ENCODE data around the gene UNKL. TPM values are rescaled to one million over a fixed set of nuclear protein-coding genes. Genes with fewer than 3 reads are reported as not detected.

The UNKL gene
- total and polyA plus RNA-seq, 2 donors (not counting 1 experiment from before 2014, with no cell fraction given) = 53.9 to 178 TPM

DNA sequence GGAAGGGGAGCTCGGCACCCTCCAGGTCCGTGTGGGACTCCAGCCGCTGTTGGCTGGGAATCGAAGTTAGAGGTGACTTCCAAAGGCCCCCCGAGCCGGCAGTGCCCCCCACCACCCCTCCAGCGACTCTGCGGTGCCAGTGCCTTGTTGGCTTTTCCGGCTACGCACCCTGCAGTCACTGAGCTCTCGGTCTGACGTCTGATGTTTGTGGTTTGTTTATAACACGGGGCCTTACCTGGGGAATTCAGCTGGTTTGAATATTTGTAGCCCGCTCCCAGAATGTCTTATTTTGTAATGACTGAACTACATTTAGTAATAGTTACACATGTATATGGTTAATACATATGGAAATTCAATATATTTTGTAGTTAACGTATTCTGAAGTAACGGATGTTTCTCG, 88.1 kb downstream of the UNKL start:
- DNase-seq (peak; percentile 62), ATAC-seq (ENCODE audit: low read depth) (peak; percentile 66)
- 96% methylated on average over 7 of the region's 17 CpGs for WGBS (ENCODE audit: insufficient coverage)
- Histone ChIP-seq H2AFZ (ENCODE audit: insufficient read depth, low read depth, low read length, poor library complexity, severe bottlenecking) (no peak overlapping the region), H3K4me3 (ENCODE audit: control extremely low read depth in 1 of 5, extremely low read depth in 1 of 5, insufficient read depth in 1 of 5, low read depth in 2 of 5, low read length in 4 of 5) (peak overlapping the region in 2 of 5 experiments; percentile 11 to 23), H3K27me3 (replicated peaks in 1 of 4; ENCODE audit: control extremely low read depth in 1 of 4, control insufficient read depth in 3 of 4, insufficient read depth in 4 of 4, low read length in 3 of 4) (peaks cover 0 to 8% (median 2%) of the 10 kb centered on the region in 4 experiments), H3K36me3 (replicated peaks in 1 of 2; ENCODE audit: control extremely low read depth in 1 of 2, control insufficient read depth in 1 of 2, extremely low read depth in 1 of 2, insufficient read depth in 2 of 2, low read length in 1 of 2) (peaks cover 0 to 34% of the 10 kb centered on the region in 2 experiments), H3K4me1 (ENCODE audit: control insufficient read depth in 2 of 2, insufficient read depth in 2 of 2, low read length in 2 of 2) (peaks cover 6 to 38% of the 10 kb centered on the region in 2 donors), H3K4me2 (replicated peaks; ENCODE audit: low read depth, low read length, poor library complexity, severe bottlenecking) (peak overlapping the region; percentile 54), H4K20me1 (ENCODE audit: control insufficient read depth, insufficient read depth, low read length, poor library complexity, severe bottlenecking) (peaks cover 32% of the 10 kb centered on the region), H3K9ac (ENCODE audit: low read length) (no peak overlapping the region), H3K79me2 (ENCODE audit: control insufficient read depth, insufficient read depth, low read length) (no peaks in the 10 kb centered on the region), H3K9me3 (ENCODE audit: control extremely low read depth in 1 of 3, control insufficient read depth in 2 of 3, insufficient read depth in 1 of 3, low read length in 2 of 3) (peaks cover 0 to 14% (median 3%) of the 10 kb centered on the region in 3 donors), H3K27ac (ENCODE audit: low read length in 2 of 2) (peak overlapping the region; percentile 82 to 84)
- Mint-ChIP-seq H3K4me1 (peaks cover 8% of the 10 kb centered on the region), H3K27ac (peak overlapping the region; percentile 76), H3K27me3 (no peaks in the 10 kb centered on the region), H3K4me3 (peak overlapping the region; percentile 53), H3K9me3 (ENCODE audit: insufficient read depth) (no peaks in the 10 kb centered on the region)
- intact Hi-C loops (cut with micrococcal nuclease) = no loop called here
- TF ChIP-seq, protein P1, sequence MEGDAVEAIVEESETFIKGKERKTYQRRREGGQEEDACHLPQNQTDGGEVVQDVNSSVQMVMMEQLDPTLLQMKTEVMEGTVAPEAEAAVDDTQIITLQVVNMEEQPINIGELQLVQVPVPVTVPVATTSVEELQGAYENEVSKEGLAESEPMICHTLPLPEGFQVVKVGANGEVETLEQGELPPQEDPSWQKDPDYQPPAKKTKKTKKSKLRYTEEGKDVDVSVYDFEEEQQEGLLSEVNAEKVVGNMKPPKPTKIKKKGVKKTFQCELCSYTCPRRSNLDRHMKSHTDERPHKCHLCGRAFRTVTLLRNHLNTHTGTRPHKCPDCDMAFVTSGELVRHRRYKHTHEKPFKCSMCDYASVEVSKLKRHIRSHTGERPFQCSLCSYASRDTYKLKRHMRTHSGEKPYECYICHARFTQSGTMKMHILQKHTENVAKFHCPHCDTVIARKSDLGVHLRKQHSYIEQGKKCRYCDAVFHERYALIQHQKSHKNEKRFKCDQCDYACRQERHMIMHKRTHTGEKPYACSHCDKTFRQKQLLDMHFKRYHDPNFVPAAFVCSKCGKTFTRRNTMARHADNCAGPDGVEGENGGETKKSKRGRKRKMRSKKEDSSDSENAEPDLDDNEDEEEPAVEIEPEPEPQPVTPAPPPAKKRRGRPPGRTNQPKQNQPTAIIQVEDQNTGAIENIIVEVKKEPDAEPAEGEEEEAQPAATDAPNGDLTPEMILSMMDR (IDR thresholded peaks at IDR 0.05) = no peak
- no peak for TF ChIP-seq EZH2 (IDR thresholded peaks at IDR 0.05; ENCODE audit: borderline replicate concordance, insufficient read depth, low read depth, low read length, poor library complexity, severe bottlenecking)
- POLR2A ChIA-PET = interaction anchor here (0.7 to 1.4 kb wide), 6 partner anchors 16 to 27 kb away, joined by 3 to 5 read pairs (median 4); partner anchors contain the start of gene UBE2I
- CTCF ChIA-PET = interaction anchor here (1.4 to 1.6 kb wide), 2 partner anchors 12 to 16 kb away, joined by 3 to 5 read pairs; no protein-coding TSS in a partner anchor

DNA sequence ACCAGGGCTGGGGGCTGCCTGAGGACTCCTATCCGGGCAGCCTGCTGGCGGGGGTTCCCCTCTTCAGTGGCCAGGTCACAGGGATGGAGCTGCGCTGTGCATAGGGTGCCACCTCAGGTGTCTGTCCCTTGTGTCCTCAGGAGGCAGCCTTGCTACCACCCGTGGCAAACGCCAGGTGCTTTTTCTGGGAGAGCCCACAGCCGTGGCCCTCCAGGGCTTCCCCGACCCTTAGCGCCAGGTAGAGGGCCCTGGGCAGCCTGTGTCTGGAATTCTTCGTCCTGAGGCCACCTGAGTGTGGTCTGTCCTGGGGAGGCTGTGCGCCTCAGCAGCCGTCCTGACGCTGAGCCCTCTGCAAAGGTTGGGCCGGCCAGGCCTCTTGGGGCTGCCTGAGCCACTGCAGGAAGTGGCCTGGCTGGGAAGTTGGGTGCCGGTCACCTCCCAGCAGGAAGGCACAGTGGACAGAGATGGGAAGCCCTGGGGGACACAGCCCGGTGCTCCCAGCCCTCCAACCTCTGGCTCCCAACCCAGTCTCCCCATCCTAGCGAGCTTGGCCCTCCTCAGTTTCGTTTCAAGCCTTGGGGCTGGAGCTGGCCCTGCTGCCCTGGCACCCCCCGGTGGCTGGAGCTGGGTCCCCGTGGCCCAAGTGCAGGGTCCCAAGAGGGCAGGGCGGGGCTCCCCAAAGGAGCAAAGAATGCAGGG, 88.7 kb downstream of the UNKL start:
- H3K79me2 ChIP-seq (ENCODE audit: control insufficient read depth, insufficient read depth, low read length) = peaks cover 3% of the 10 kb centered on the region
- Mint-ChIP-seq H3K4me1 (peaks cover 5% of the 10 kb centered on the region), H3K9me3 (ENCODE audit: insufficient read depth) (no peaks in the 10 kb centered on the region), H3K27me3 (no peaks in the 10 kb centered on the region), H3K27ac (peak overlapping the region; percentile 32), H3K4me3 (no peak overlapping the region)
- no peak overlapping the region for H3K9ac ChIP-seq (ENCODE audit: low read length)
- H3K36me3 ChIP-seq (replicated peaks in 1 of 2; ENCODE audit: control extremely low read depth in 1 of 2, control insufficient read depth in 1 of 2, extremely low read depth in 1 of 2, insufficient read depth in 2 of 2, low read length in 1 of 2) = peaks cover 0 to 39% of the 10 kb centered on the region in 2 experiments
- H3K27ac ChIP-seq (ENCODE audit: low read length in 2 of 2) = peak overlapping the region; percentile 82 to 84
- 80% methylated on average over 20 of the region's 20 CpGs for WGBS (ENCODE audit: insufficient coverage)
- peaks cover 0 to 4% (median 2%) of the 10 kb centered on the region in 4 experiments for H3K27me3 ChIP-seq (replicated peaks in 1 of 4; ENCODE audit: control extremely low read depth in 1 of 4, control insufficient read depth in 3 of 4, insufficient read depth in 4 of 4, low read length in 3 of 4)
- peaks cover 0 to 9% (median 3%) of the 10 kb centered on the region in 3 donors for H3K9me3 ChIP-seq (ENCODE audit: control extremely low read depth in 1 of 3, control insufficient read depth in 2 of 3, insufficient read depth in 1 of 3, low read length in 2 of 3)
- DNase-seq (no peak), ATAC-seq (ENCODE audit: low read depth) (peak; percentile 20)
- ChIA-PET POLR2A (interaction anchor here (0.7 to 1.4 kb wide), 3 partner anchors 16 to 21 kb away, joined by 3 to 4 read pairs (median 3); partner anchors contain the start of gene UBE2I), CTCF (interaction anchor here (1.4 to 1.6 kb wide), 2 partner anchors 12 to 17 kb away, joined by 3 to 5 read pairs; no protein-coding TSS in a partner anchor)
- H3K4me3 ChIP-seq (ENCODE audit: control extremely low read depth in 1 of 5, extremely low read depth in 1 of 5, insufficient read depth in 1 of 5, low read depth in 2 of 5, low read length in 4 of 5) = peak overlapping the region in 2 of 5 experiments; percentile 11 to 23
- peaks cover 37% of the 10 kb centered on the region for H4K20me1 ChIP-seq (ENCODE audit: control insufficient read depth, insufficient read depth, low read length, poor library complexity, severe bottlenecking)
- H3K4me2 ChIP-seq (replicated peaks; ENCODE audit: low read depth, low read length, poor library complexity, severe bottlenecking) = peak overlapping the region; percentile 54
- no peak for TF ChIP-seq EZH2 (IDR thresholded peaks at IDR 0.05; ENCODE audit: borderline replicate concordance, insufficient read depth, low read depth, low read length, poor library complexity, severe bottlenecking)
- TF ChIP-seq, protein P1 (IDR thresholded peaks at IDR 0.05) = no peak
- no peak overlapping the region for H2AFZ ChIP-seq (ENCODE audit: insufficient read depth, low read depth, low read length, poor library complexity, severe bottlenecking)
- H3K4me1 ChIP-seq (ENCODE audit: control insufficient read depth in 2 of 2, insufficient read depth in 2 of 2, low read length in 2 of 2) = peaks cover under 1 to 32% of the 10 kb centered on the region in 2 donors
- intact Hi-C loops (cut with micrococcal nuclease) = no loop called here

Measured in B cell (primary cell).